Right atrium auricular region (tissue), 2 donors: ENCODE measurements around the gene SMYD3. TPM values are rescaled to one million over a fixed set of nuclear protein-coding genes. Genes with fewer than 3 reads are reported as not detected.

ENCODE experiments used
- DNase-seq: peaks from one replicate; pipeline ENCODE4 v3.0.0-alpha.2; 2019; ENCODE audit warnings: low spot score
- H3K27ac ChIP-seq, 2 donors: fragments of 200-600 bp; sonication (generic); 1 replicate in 1 of 2; 2 replicates in 1 of 2; pipeline ENCODE4 v1.5.1; 2016 to 2019
- H3K27me3 ChIP-seq, 2 donors: fragments of 200-600 bp; sonication (generic); one replicate each; pipeline versions ENCODE4 v1.5.1 to v1.6.0; 2017 to 2019
- H3K36me3 ChIP-seq: fragments of 200-600 bp; sonication (generic); one replicate; pipeline ENCODE4 v1.5.1; 2016
- H3K4me1 ChIP-seq, 2 donors: fragments of 200-600 bp; sonication (generic); one replicate each; pipeline versions ENCODE4 v1.5.1 to v1.6.0; 2017 to 2019
- H3K4me3 ChIP-seq, 2 donors: fragments of 200-600 bp; sonication (generic); 1 replicate in 1 of 2; 2 replicates in 1 of 2; pipeline ENCODE4 v1.5.1; 2017 to 2019; ENCODE audit warnings: mild to moderate bottlenecking in 1 of 2, moderate library complexity in 1 of 2
- H3K9me3 ChIP-seq, 2 donors: fragments of 200-600 bp; sonication (generic); one replicate each; pipeline ENCODE4 v1.5.1; 2019
- total RNA-seq, 2 donors: library from RNA; depleted of rRNA; stranded (reverse); fragments of >200 nt; gene quantifications; one replicate each; pipeline ENCODE4 v1.1.0, GENCODE V29; 2016
- TF ChIP-seq, protein P1 (sequence below), 2 donors: fragments of 200-600 bp; sonication (generic); IDR thresholded peaks; one replicate each; pipeline ENCODE4 v1.5.1; 2019; ENCODE audit warnings: antibody characterized with exemption in 2 of 2

SMYD3 gene
- total RNA-seq, 2 donors from 2014 or later = 7.9 to 8.5 TPM

DNA sequence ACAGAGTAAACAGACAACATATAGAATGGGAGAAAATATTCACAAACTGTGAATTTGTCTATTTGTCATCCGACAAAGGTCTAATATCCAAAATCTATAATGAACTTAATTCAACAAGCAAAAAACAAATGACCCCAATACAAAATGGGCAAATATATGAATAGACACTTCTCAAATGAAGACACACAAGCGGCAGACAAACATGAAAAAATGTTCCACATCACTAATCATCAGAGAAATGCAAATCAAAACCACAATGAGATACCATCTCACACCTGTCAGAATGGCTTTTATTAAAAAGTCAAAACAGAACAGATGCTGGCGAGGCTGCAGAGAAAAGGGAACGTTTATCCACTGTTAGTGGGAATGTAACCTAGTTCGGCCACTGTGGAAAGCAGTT lies 72.7 kb downstream of the SMYD3 start:
- Histone ChIP-seq H3K36me3 (no peaks in the 10 kb centered on the region), H3K27me3 (no peaks in the 10 kb centered on the region), H3K4me1 (no peaks in the 10 kb centered on the region), H3K4me3 (no peak overlapping the region), H3K9me3 (no peaks in the 10 kb centered on the region), H3K27ac (no peak overlapping the region)
- TF ChIP-seq, protein P1, sequence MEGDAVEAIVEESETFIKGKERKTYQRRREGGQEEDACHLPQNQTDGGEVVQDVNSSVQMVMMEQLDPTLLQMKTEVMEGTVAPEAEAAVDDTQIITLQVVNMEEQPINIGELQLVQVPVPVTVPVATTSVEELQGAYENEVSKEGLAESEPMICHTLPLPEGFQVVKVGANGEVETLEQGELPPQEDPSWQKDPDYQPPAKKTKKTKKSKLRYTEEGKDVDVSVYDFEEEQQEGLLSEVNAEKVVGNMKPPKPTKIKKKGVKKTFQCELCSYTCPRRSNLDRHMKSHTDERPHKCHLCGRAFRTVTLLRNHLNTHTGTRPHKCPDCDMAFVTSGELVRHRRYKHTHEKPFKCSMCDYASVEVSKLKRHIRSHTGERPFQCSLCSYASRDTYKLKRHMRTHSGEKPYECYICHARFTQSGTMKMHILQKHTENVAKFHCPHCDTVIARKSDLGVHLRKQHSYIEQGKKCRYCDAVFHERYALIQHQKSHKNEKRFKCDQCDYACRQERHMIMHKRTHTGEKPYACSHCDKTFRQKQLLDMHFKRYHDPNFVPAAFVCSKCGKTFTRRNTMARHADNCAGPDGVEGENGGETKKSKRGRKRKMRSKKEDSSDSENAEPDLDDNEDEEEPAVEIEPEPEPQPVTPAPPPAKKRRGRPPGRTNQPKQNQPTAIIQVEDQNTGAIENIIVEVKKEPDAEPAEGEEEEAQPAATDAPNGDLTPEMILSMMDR (IDR thresholded peaks at IDR 0.05) = no peak
- DNase-seq = no peak

DNA sequence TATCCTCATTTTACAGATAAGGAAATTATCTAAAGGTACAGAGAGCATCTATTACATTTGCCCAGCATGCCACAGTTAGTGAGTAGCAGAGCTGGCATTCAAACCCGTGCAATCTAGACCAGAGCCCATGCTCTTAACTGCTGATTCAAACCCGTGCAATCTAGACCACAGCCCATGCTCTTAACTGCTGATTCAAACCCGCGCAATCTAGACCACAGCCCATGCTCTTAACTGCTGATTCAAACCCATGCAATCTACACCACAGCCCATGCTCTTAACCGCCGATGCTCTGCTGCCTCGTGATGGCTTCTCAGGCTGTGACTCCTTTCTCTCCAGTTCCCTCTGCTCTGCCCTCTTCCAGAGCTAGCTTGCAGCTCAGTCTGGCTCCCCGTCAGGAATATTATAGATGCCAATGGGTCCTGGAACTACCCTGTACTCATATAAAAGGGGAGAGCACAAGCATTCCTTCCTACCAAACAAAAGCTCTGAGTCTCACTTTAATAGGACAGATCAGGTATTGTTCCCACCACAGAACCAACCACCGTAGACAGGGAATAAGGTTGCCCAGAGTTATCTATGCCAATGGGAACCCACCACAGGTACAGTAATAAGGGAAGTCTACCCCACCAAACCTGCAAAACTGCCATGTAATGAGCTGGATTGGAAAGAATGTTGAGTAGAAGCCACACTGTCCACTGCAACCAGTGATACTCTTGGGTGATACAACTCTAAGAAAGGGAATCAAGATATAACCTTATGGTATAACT lies 78.4 kb downstream of the SMYD3 start:
- Histone ChIP-seq H3K36me3 (no peaks in the 10 kb centered on the region), H3K27me3 (no peaks in the 10 kb centered on the region), H3K27ac (no peak overlapping the region), H3K4me1 (no peaks in the 10 kb centered on the region), H3K4me3 (no peak overlapping the region), H3K9me3 (no peaks in the 10 kb centered on the region)
- DNase-seq = no peak
- TF ChIP-seq, protein P1 (IDR thresholded peaks at IDR 0.05) = no peak

DNA sequence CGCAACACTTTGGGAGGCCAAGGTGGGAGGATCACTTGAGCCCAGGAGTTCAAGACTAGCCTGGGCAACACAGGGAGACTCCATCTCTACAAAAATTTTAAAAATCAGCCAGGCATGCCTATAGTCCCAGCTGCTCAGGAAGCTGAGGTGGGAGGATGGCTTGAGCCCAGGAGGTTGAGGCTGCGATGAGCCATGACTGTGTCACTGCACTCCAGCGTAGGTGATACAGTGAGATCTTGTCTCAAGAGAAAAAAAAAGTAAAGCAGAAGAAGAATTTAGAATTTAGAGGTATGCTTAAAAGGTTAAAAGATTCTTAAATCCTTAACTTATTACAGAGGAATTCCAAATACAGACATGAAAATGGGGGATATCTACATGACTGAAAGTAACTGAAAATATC lies 79.5 kb downstream of the SMYD3 start:
- H3K27me3 ChIP-seq = no peaks in the 10 kb centered on the region
- H3K27ac ChIP-seq = no peak overlapping the region
- DNase-seq = no peak
- no peaks in the 10 kb centered on the region for H3K36me3 ChIP-seq
- no peaks in the 10 kb centered on the region for H3K9me3 ChIP-seq
- no peaks in the 10 kb centered on the region for H3K4me1 ChIP-seq
- TF ChIP-seq, protein P1 (IDR thresholded peaks at IDR 0.05) = no peak
- H3K4me3 ChIP-seq = no peak overlapping the region

DNA sequence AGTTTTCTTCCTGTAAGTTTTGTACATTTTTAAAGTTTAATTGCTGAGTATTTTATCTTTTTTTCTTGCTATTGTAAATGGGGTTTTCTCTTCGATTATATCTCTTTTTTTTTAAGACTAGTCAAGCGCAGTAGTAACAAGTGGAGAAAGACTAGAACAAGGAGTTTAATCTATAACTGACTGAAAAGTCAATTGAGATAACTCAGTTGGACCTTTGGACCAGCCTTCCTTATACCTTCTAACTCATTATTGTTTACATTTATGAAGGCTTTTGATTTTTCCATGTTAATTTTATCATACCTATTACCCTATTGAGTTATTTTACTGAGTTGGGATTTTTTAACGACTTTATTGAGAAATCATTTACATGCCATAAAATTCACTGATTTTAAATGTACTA lies 81.2 kb downstream of the SMYD3 start:
- Histone ChIP-seq H3K27me3 (no peaks in the 10 kb centered on the region), H3K4me1 (no peaks in the 10 kb centered on the region), H3K4me3 (no peak overlapping the region), H3K27ac (no peak overlapping the region), H3K9me3 (no peaks in the 10 kb centered on the region), H3K36me3 (no peaks in the 10 kb centered on the region)
- DNase-seq = no peak
- TF ChIP-seq, protein P1 (IDR thresholded peaks at IDR 0.05) = no peak

DNA sequence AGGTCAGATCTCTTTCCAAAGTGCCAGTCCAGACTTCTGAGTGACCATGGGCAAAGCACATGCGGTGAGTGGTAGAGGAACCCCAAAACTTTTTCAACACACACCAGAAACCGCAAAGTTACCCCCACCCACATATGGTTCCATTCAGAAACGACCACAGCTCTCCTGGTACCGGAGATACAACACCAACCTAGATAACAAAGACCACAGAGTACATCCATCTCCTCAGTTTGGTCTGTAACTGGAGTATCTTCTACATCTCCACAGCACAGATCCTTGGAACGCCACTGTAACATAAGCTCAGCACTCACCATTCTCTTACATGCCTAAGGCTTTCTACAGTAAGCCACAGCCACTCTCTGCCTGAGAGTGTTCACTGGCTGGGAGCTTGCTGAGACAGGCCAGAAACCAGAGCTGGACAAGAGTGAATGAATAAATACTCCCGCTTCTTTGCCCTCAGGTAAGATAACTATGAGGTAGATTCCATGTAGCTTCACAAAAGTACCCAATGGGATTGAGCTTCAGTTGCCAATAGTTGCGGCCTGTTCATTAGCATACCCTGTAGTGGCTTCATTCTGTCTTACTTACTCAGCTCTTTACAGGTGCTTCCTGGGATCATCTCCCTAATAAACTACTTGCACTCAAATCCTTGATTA lies 81.8 kb downstream of the SMYD3 start:
- no peaks in the 10 kb centered on the region for H3K9me3 ChIP-seq
- H3K4me3 ChIP-seq = no peak overlapping the region
- H3K27me3 ChIP-seq = no peaks in the 10 kb centered on the region
- no peak overlapping the region for H3K27ac ChIP-seq
- H3K36me3 ChIP-seq = no peaks in the 10 kb centered on the region
- TF ChIP-seq, protein P1 (IDR thresholded peaks at IDR 0.05) = no peak
- H3K4me1 ChIP-seq = no peaks in the 10 kb centered on the region
- DNase-seq = no peak
